Measurements from ENCODE around the gene CBL.
"Not testable (repeated sequence)": the region's sequence is repeated elsewhere in the genome, so short reads cannot be mapped to it uniquely, and the experiment has no call there.

The CBL gene

DNA sequence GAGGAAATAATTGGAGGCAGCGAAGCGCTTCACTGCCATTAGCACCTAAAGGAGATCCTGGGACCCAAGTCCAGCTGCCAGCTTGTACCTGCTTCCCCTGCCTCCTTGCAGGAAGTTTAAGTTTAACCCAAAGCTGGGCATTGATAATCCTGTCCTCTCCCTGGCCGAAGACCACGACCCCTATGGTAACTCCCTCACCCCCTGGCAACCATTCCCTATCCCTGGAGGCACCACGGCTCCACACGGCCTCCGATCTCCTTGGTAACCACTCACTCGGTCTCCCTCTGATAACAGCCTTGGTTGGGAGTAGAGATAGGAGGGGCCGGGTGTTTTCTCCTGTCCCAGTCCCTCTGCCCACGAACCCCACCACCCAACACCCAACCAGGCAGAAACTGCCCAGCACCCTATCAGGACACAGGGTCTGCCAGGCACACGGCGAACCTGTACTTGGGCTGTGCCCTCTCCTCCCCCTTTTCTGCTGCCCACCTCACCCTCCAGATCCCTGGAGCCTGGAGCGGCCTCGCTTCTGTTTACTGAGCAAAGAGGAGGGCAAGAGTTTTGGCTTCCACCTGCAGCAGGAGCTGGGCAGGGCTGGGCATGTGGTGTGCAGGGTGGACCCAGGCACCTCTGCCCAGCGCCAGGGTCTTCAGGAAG, 20.0 kb upstream of the CBL start:
- no peak for DNase-seq (ENCODE audit: low spot score)

- DNase-seq (ENCODE audit: low spot score): no peak
These were observed 18.8 kb upstream of the CBL start for GRCh38 chr11:119187123-119187892.

DNA sequence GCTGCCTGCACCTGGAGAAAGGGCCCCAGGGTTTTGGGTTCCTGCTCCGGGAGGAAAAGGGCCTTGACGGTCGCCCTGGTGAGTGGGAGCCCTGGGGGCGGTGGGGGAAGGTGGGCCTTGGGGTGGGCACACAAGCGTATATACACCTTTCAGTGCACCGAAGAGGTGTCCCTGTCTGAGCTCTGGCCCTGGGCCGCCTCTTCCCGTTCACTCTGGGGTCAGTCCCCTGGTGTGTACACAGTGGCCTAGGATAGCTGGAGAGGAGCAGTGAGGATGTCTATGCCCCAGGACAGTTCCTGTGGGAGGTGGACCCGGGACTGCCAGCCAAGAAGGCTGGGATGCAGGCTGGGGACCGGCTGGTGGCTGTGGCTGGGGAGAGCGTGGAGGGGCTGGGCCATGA, 18.1 kb upstream of the CBL start:
- no peak for DNase-seq (ENCODE audit: low spot score)

- no peak for DNase-seq (ENCODE audit: low spot score)
These were observed 17.3 kb upstream of the CBL start for GRCh38 chr11:119188887-119189286.

- DNase-seq (ENCODE audit: low spot score): no peak
These were observed 16.7 kb upstream of the CBL start for GRCh38 chr11:119189393-119189792.

DNA sequence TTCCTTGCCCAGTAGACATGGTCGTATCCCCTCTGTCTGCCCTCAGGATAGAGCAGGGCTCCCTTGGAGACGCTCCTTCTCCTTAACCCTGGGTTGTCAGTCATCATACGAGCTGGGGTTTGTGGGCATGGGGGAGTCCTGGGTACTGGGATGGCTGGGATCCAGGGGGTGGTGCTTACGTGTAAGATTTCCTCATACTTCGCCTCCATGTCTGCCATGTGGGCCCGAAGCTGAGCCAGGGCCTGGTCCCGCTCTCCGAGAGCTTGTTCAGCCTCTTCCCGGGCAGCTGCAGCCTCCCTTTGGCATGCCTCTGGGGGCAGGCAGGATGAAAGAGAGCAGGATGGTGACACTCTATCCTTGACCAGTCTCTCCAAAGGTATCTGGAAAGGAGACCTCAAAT, 15.6 kb upstream of the CBL start:
- DNase-seq (ENCODE audit: low spot score): no peak

DNA sequence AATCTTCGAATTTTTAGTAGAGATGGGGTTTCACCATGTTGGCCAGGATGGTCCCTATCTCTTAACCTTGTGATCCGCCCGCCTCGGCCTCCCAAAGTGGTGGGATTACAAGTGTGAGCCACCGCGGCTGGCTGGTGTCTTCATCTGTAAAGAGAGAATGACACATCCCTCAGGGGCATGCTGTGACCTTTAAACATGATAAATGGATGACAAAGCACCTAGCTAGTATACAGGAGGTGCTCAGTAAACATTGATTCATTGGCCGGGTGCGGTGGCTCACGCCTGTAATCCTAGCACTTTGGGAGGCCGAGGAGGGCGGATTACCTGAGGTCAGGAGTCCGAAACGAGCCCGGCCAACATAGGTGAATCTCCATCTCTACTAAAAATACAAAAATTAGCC, 14.9 kb upstream of the CBL start:
- not testable (repeated sequence) for DNase-seq (ENCODE audit: low spot score)

GRCh38 chr11:119192111-119192510, 14.0 kb upstream of the CBL start:
- DNase-seq (ENCODE audit: low spot score): no peak

DNA sequence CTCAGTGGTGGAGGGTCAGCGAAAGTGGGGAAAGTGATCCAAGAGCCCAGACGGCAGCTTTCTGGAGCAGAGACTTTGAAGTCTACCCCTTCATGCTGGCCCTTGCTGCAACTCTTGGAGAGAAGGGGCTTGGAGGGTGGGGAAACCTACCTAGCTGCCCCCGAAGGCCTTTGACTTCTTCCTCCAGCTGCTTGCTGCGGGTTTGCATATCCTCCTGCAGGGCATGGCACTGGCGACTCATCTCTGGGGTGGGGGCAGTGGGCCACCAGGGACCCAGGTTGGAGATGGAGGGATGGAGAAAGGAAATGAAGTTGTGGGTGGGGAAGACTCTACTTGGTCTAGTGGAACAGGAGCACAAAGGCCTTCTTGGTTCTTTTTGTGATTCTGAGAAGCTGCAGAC, 13.1 kb upstream of the CBL start:
- no peak for DNase-seq (ENCODE audit: low spot score)

- no peak for DNase-seq (ENCODE audit: low spot score)
These were observed 12.5 kb upstream of the CBL start for GRCh38 chr11:119193626-119194025.

GRCh38 chr11:119194811-119195440, 11.2 kb upstream of the CBL start:
- no peak for DNase-seq (ENCODE audit: low spot score)

DNA sequence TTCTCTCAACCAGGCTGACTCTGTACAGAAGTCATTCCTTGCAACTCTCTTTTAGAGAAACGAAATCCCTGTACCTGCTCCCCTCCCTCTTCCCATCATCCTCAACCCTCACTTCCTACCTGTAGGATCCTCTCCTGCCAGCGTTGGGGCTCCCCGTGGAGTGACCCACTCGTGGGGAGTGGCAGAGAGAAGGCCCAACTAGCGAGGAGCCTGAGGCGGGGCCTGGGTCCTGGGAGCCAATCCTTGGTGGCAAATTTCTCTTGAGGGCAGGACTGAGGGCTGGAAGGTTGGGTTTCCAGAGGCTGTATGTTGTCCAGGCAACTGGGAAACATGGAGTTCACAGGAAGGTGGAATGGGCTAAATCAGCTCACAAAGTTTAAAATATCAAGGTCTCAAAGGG, 10.5 kb upstream of the CBL start:
- DNase-seq (ENCODE audit: low spot score): peak; percentile 62

GRCh38 chr11:119196833-119197483, 9.2 kb upstream of the CBL start:
- peak; percentile 67 for DNase-seq (ENCODE audit: low spot score)

DNA sequence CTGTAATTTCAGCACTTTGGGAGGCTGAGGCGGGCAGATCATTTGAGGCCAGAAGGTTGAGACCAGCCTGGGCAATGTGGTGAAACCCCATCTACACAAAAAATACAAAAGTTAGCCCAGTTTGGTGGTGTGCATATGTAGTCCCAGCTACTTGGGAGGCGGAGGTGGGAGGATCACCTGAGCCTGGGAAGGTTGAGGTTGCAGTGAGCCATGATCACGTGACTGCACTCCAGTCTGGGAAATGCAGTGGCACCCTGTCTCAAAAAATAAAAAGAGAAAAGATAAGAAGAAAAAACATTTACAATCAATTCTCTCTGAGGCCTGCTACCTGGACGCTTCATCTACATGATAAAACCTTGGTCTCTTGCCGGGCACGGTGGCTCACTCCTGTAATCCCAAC, 7.2 kb upstream of the CBL start:
- DNase-seq (ENCODE audit: low spot score): no peak

DNA sequence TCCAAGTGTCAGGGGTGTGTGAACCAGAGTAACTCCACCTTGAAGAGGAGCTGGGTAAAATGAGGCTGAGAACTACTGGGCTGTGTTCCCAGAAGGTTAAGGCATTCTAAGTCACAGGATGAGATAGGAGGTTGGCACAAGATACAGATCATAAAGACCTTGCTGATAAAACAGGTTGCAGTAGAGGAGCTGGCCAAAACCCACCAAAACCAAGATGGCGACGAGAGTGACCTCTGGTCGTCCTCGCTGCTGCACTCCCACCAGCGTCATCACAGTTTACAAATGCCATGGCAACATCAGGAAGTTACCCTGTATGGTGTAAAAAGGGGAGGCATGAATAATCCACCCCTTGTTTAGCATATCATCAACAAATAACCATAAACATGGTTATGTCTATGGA, 4.9 kb upstream of the CBL start:
- DNase-seq (ENCODE audit: low spot score): not testable (repeated sequence)

GRCh38 chr11:119202554-119202953, 3.6 kb upstream of the CBL start:
- no peak for DNase-seq (ENCODE audit: low spot score)

DNA sequence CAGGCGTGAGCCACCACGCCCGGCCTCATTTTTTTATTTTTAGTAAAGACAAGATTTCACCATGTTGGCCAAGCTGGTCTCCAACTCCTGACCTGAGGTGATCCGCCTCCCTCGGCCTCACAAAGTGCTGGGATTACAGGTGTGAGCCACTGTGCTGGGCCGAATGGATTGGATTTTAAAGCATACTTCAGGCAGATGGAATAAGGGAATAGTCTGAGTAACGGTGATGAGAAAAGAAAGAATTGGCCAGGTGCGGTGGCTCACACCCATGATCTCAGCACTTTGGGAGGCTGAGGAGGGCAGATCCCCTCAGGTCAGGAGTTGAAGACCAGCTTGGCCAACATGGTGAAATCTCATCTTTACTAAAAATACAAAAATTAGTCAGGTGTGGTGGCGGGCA, 2.1 kb upstream of the CBL start:
- no peak for DNase-seq (ENCODE audit: low spot score)

- no peak for DNase-seq (ENCODE audit: low spot score)
These were observed 1.1 kb upstream of the CBL start for GRCh38 chr11:119205080-119205479.

DNA sequence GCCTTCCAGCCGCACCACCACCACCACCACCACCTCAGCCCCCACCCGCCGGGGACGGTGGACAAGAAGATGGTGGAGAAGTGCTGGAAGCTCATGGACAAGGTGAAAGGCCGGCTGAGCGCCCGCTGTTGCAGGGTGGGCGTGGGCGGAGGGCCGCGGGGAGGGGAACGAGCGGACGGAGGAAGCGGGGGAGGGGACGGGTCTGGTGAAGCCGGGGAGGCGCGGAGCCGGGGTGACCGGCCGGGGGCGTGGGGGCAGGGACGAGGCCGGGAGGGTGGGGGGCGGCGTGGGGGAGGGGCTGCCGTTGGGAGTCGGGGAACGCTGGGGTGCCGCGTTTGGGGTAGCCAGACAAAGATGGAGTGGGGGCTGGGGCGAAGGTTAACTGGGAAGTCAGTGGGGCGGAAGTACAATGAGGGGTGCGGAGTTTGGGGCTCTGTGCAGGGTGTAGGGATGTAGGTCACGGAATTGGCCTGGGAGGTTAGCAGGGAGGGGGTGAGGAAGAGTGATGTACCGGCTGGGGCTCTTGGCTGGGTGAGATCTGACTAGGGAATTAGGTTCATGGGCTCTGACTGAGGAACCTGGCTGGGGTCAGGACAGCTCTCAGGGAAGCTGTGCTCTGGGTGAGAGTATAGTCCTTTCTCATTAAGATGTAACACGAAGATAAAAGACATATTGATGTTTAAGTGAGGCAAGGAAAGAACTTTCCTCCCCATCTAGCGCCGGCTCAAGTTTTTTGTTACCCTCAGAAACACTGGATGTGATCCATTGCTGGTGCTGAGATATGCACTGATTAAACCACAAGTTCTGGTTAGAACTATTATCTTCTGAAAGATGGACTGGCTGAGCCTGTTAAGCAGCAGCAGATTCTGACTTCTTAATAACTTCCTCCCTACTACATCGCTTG, 624 bp downstream of the CBL start:
- DNase-seq (ENCODE audit: low spot score): no peak

GRCh38 chr11:119207415-119207960, 1.3 kb downstream of the CBL start:
- no peak for DNase-seq (ENCODE audit: low spot score)

DNA sequence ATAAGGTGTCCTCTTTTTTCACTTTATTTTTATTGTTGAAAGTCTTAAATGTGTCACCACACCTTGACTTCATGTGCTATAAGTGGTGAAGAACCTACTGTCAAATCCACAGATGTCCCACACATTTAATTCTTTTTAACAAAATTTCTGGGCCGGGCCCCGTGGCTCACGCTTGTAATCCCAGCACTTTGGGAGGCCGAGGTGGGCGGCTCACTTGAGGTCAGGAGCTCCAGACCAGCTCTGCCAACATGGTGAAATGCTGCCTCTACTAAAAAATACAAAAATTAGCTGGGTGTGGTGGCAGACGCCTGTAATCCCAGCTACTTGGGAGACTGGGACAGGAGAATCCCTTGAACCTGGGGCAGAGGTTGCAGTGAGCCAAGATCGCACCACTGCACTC, 3.0 kb downstream of the CBL start:
- no peak for DNase-seq (ENCODE audit: low spot score)

DNA sequence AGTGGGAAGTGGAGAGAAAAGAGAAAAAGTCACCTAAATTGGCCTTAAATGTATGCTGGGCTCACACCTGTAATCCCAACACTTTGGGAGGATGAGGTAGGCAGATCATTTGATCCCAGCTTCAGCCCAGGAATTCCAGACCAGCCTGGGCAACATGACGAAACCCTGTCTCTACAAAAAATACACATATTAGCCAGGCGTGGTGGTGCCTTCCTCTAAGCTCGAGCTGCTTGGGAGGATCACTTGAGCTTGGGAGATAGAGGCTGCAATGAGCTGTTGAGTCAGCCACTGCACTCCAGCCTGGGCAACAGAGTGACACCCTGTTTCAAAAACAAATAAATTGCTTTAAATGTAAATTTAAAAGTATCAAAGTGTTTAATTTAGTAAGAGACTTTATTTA, 3.9 kb downstream of the CBL start:
- DNase-seq (ENCODE audit: low spot score): no peak

All from ecto neural progenitor cell (in vitro differentiated cells).